ENCODE results near the gene MATN3. TPM values are rescaled to one million over a fixed set of nuclear protein-coding genes. Genes with fewer than 3 reads are reported as not detected.

Gene MATN3
- total and polyA plus RNA-seq, 2 of the 13 experiments (the other 11 are each of a cell fraction or from before 2014, with no cell fraction given) = 36.1 to 208 TPM

- TF ChIP-seq TFDP1 (CRISPR knock-in tag; IDR thresholded peaks at IDR 0.05; ENCODE audit: borderline replicate concordance) (no peak), NR2F6 (IDR thresholded peaks at IDR 0.05) (peak; percentile 39; the same call in 1 of the 2 replicates), NR2F6 (CRISPR knock-in tag; IDR thresholded peaks at IDR 0.05) (0 out of 2 replicates have a peak, but pooled peaks have one; percentile 55), NCOA1 (CRISPR knock-in tag; IDR thresholded peaks at IDR 0.05) (peak; percentile 48; the same call in 1 of the 2 replicates), ZBTB25 (CRISPR knock-in tag; IDR thresholded peaks at IDR 0.05) (peak; percentile 45; the same call in 1 of the 2 replicates), HOXA5 (CRISPR knock-in tag; IDR thresholded peaks at IDR 0.05) (0 out of 2 replicates have a peak, but pooled peaks have one; percentile 29), TFAP4 (IDR thresholded peaks at IDR 0.05; ENCODE audit: borderline replicate concordance, low read depth) (no peak), KMT2A (CRISPR knock-in tag; IDR thresholded peaks at IDR 0.05) (0 out of 2 replicates have a peak, but pooled peaks have one; percentile 51), HMG20A (CRISPR knock-in tag; IDR thresholded peaks at IDR 0.05; ENCODE audit: borderline replicate concordance) (peak; percentile 52; the same call in 1 of the 2 replicates), ZNF3 (CRISPR knock-in tag; IDR thresholded peaks at IDR 0.05) (no peak), HOMEZ (CRISPR knock-in tag; IDR thresholded peaks at IDR 0.05; ENCODE audit: low read depth) (peak; percentile 72), NFAT5 (CRISPR knock-in tag; IDR thresholded peaks at IDR 0.05) (no peak), TARDBP (CRISPR knock-in tag; IDR thresholded peaks at IDR 0.05) (no peak), ZEB1 (IDR thresholded peaks at IDR 0.05; ENCODE audit: insufficient replicate concordance, low read depth) (no peak), TCF7 (IDR thresholded peaks at IDR 0.05; ENCODE audit: low read depth) (peak; percentile 48), ZNF503 (CRISPR knock-in tag; IDR thresholded peaks at IDR 0.05) (peak; percentile 40; the same call in 1 of the 2 replicates), HDAC1 (CRISPR knock-in tag; IDR thresholded peaks at IDR 0.05) (peak; percentile 54; the same call in 1 of the 2 replicates)
Measured at GRCh38 chr2:20005067-20005627, 7.3 kb downstream of the MATN3 start (continued).

All from HepG2 (cell line).